Lung (tissue), 12 donors: ENCODE measurements around the gene DOP1A. TPM values are rescaled to one million over a fixed set of nuclear protein-coding genes. Genes with fewer than 3 reads are reported as not detected.

Experiments used
- ATAC-seq: fragments of 200-7000 bp; cut with Tn5 transposase; one replicate; pipeline ENCODE4 v1.9.1; 2020; ENCODE audit warnings: moderate number of reproducible peaks; ENCODE audit not compliant: insufficient read depth, low FRiP score
- DNase-seq, 3 donors: peaks; one replicate each; pipeline ENCODE4 v3.0.0-alpha.2; 2013 to 2017
- H3K27ac ChIP-seq, 2 donors: one replicate each; pipeline ENCODE4 v1.5.1; 2013; ENCODE audit warnings: mild to moderate bottlenecking in 2 of 2, moderate library complexity in 2 of 2, control low read depth in 1 of 2, inconsistent platforms in 1 of 2, low read depth in 1 of 2, low read length in 1 of 2
- H3K27me3 ChIP-seq, 3 donors: one replicate each; pipeline ENCODE4 v1.5.1; 2013; ENCODE audit warnings: low read length in 2 of 3; ENCODE audit not compliant: control insufficient read depth in 3 of 3, insufficient read depth in 3 of 3
- H3K36me3 ChIP-seq, 4 donors: one replicate each; pipeline ENCODE4 v1.5.1; 2013; ENCODE audit warnings: low read length in 4 of 4, mild to moderate bottlenecking in 1 of 4, moderate library complexity in 1 of 4; ENCODE audit not compliant: control insufficient read depth in 4 of 4, insufficient read depth in 4 of 4
- H3K4me1 ChIP-seq, 5 donors: one replicate each; pipeline ENCODE4 v1.5.1; 2013; ENCODE audit warnings: low read length in 5 of 5, mild to moderate bottlenecking in 2 of 5, moderate library complexity in 1 of 5; ENCODE audit not compliant: control insufficient read depth in 5 of 5, insufficient read depth in 5 of 5
- H3K4me3 ChIP-seq: one replicate; pipeline ENCODE4 v1.5.1; 2013; ENCODE audit warnings: mild to moderate bottlenecking, control low read depth, moderate library complexity
- H3K9ac ChIP-seq, 2 donors: one replicate each; pipeline ENCODE4 v1.5.1; 2013; ENCODE audit warnings: low read length in 2 of 2, control low read depth in 1 of 2; ENCODE audit not compliant: insufficient read depth in 1 of 2
- H3K9me3 ChIP-seq, 4 donors: one replicate each; pipeline ENCODE4 v1.5.1; 2013; ENCODE audit warnings: low read length in 3 of 4, mild to moderate bottlenecking in 1 of 4, moderate library complexity in 1 of 4; ENCODE audit not compliant: control insufficient read depth in 4 of 4, insufficient read depth in 3 of 4
- CTCF ChIP-seq: IDR thresholded peaks from 2 replicates; pipeline ENCODE4 v1.5.1; 2012; ENCODE audit warnings: mild to moderate bottlenecking; ENCODE audit errors: control extremely low read depth, extremely low read depth
- polyA plus RNA-seq, 2 donors: library from polyadenylated mRNA; stranded (reverse); fragments of 200-250 nt; gene quantifications; one replicate each; pipeline ENCODE4 v1.2.1, GENCODE V29; 2013
- total RNA-seq, 2 donors: library from RNA; depleted of rRNA in 1 of 2; stranded (reverse); fragments of >200 nt in 1 of 2; gene quantifications; one replicate each; pipeline ENCODE4 v1.2.1, GENCODE V29; 2014 to 2021
- donor health status: control.
- donor health status: control.
- donor health status: Bipolar disorder and iron deficiency.
- donor health status: healthy.
- donor health status: DM: yes; HTN: yes; CAD: no.

Gene DOP1A
- total and polyA plus RNA-seq, 4 donors = 5.0 to 64.7 (median 13.1) TPM

GRCh38 chr6:83216806-83217205, 149.3 kb downstream of the DOP1A start:
- no peaks in the 10 kb centered on the region for H3K36me3 ChIP-seq
- H3K9me3 ChIP-seq = no peaks in the 10 kb centered on the region
- DNase-seq (no peak), ATAC-seq (no peak)
- TF ChIP-seq CTCF = no peak
- H3K27ac ChIP-seq = no peak overlapping the region
- H3K4me3 ChIP-seq = no peak overlapping the region
- peaks cover 0 to 20% (median 0%) of the 10 kb centered on the region in 5 donors for H3K4me1 ChIP-seq
- H3K27me3 ChIP-seq = peaks cover 0 to 3% (median 0%) of the 10 kb centered on the region in 3 donors
- H3K9ac ChIP-seq = no peak overlapping the region

Other genes with a start within 250 kb of the DOP1A start
- gene UBE3D, start 1.8 kb upstream of the DOP1A start, total RNA-seq = 10 to 100 TPM in 1 of 2 donors, 1 to 10 TPM in 1; 7.2 to 21.2 TPM
- 1 to 10 TPM; 2.8 to 5.8 TPM for gene UBE3D, start 1.8 kb upstream of the DOP1A start, polyA plus RNA-seq
- gene PGM3, start 125.6 kb downstream of the DOP1A start, total RNA-seq = 10 to 100 TPM; 42.6 to 57.9 TPM
- gene PGM3, start 125.6 kb downstream of the DOP1A start, polyA plus RNA-seq = 10 to 100 TPM; 10.0 to 18.0 TPM
- 1 to 10 TPM; 2.8 to 3.6 TPM for gene RWDD2A, start 125.7 kb downstream of the DOP1A start, total RNA-seq
- gene RWDD2A, start 125.7 kb downstream of the DOP1A start, polyA plus RNA-seq = 1 to 10 TPM; 1.8 to 2.5 TPM